HTR-8/SVneo (cell line): ENCODE data around the gene PRR15L.
"Not testable (repeated sequence)": the region's sequence is repeated elsewhere in the genome, so short reads cannot be mapped to it uniquely, and the experiment has no call there.

Source experiments
- DNase-seq: peaks from one replicate; pipeline ENCODE4 v3.0.0; 2011; ENCODE audit warnings: low spot score, mixed read lengths; ENCODE audit not compliant: insufficient read length
- FAIRE-seq: peaks from 2 replicates; lab custom pipeline; 2011; peaks lifted over from hg19 to GRCh38; lab: Jason Lieb, UNC

PRR15L gene

GRCh38 chr17:47942096-47942510, 15.6 kb downstream of the PRR15L start:
- DNase-seq (no peak), FAIRE-seq (no peak)

- peak; percentile 99 for DNase-seq
- FAIRE-seq: peak; percentile 98
Measured at GRCh38 chr17:47941246-47942095, 16.2 kb downstream of the PRR15L start, which contains the start of gene PNPO. Gene PNPO, plus strand, starts transcription at chr17:47941571. Its CDS starts 105 bp downstream, at chr17:47941676.

- FAIRE-seq (no peak), DNase-seq (no peak)
Measured at GRCh38 chr17:47937941-47938340, 19.7 kb downstream of the PRR15L start.

- FAIRE-seq: no peak
- DNase-seq: peak; percentile 86
Measured at GRCh38 chr17:47935961-47936360, 21.7 kb downstream of the PRR15L start.

DNA sequence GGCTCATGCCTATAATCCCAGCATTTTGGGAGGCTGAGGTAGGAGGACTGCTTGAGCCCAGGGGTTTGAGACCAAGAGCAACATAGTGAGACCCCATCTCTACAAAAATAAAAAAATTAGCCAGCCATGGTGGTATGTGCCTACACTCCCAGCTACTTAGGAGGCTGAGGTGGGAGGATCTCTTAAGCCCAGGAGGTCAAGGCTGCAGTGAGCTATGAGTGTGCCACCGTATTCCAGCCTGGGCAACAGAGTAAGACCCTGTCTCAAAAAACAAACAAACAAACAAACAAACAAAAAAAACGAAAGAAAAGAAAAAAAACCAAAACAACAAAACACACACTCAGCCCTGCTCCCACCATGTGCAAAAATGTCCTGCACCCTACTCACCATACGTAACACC, 22.2 kb downstream of the PRR15L start:
- not testable (repeated sequence) for FAIRE-seq, DNase-seq

- FAIRE-seq: no peak
- peak; percentile 40 for DNase-seq
Measured at GRCh38 chr17:47934856-47935255, 22.8 kb downstream of the PRR15L start.

- no peak for DNase-seq
- FAIRE-seq: no peak
Measured at GRCh38 chr17:47931848-47932247, 25.8 kb downstream of the PRR15L start.

DNA sequence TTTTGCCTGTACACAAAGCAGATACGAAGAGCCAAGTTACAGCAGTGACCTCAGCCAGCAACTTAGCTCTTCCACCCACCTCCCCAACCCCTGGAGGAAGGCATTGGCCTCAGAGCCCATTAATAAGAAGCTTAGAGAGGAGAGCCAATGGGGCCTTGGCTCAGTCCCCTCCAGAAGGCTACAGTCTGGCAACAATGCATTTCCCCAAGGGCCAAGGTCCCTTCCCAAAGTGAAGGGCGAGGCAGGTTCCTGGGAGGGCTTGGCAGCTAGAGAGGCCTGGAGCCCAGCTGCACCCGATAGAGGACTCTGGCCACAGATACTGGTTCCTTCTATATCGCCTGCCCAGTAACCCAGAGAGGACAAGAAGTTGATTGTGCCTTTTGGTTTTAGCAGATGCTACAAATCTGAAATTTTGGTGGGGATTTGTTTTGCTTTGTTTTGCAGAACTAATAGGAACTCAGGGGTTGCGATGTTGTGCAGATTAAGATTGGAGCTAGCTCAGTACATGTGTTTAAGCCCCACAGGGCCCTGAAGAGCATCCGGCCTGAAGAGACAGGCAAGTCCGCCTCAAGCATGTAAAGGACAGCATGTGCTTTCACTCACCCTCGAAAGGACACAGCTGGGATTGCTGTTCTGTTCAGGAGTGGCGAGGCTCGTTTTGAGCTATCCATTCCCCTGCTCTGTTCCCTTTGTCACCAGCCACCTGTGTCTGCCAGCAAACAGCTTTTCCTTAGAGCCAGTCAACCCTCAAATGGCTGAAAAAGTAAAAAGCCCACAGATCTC, 28.3 kb downstream of the PRR15L start:
- FAIRE-seq: no peak

GRCh38 chr17:47928415-47928814, 29.3 kb downstream of the PRR15L start:
- DNase-seq (no peak), FAIRE-seq (no peak)

More for the DNA sequence above, 28.3 kb downstream of the PRR15L start:
- no peak for DNase-seq

DNA sequence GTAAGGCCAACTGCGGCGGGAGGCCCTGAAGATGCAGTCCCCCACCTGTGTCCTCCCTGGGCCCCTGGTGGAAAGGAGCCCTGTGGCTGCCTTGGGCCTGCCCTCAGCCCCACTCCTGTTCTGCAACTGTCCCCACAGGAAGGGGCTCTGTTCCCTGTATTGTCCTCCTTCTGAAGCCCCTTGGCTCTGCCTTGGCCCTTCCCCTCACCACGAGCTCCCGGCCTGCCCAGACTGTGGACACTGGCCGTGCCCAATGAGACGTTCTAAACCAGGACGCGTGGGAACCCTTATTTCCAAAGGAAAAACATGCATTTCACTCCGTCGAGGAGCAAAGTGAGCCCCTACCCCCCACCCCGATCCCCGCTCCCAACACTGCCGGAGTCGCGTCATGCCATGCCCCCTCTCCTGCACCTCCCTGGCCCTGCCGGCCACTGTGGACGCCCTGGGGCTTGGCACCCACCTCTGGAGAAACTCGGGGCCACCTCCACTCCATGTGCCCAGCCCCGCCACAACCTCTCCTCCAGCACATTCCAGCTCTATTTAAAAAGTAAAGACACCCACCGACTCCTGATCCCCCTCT, 29.8 kb downstream of the PRR15L start:
- FAIRE-seq (no peak), DNase-seq (no peak)

GRCh38 chr17:47925678-47925988, 32.0 kb downstream of the PRR15L start:
- DNase-seq (no peak), FAIRE-seq (no peak)

GRCh38 chr17:47924785-47925677, 32.7 kb downstream of the PRR15L start:
- peak; percentile 26 for FAIRE-seq
- no peak for DNase-seq

- not testable (repeated sequence) for DNase-seq, FAIRE-seq
Measured at GRCh38 chr17:47919889-47920288, 37.8 kb downstream of the PRR15L start.

DNA sequence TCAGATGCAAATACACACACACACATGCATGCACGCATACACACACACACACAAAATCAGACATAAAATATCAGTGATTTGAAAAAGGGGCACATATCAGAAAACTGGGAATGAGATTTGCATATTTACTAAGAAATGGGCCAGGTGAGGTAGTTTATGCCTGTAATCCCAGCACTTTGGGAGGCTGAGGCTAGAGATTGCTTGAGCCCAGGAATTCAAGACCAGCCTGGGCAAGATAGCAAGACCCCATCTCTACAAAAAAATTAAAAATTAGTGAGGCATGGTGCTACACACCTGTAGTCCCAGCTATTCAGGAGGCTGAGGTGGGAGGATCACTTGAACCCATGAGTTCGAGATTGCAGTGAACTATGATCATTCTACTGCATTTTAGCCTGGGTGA, 38.7 kb downstream of the PRR15L start:
- DNase-seq (no peak), FAIRE-seq (no peak)

GRCh38 chr17:47918006-47918405, 39.7 kb downstream of the PRR15L start:
- FAIRE-seq (no peak), DNase-seq (no peak)

DNA sequence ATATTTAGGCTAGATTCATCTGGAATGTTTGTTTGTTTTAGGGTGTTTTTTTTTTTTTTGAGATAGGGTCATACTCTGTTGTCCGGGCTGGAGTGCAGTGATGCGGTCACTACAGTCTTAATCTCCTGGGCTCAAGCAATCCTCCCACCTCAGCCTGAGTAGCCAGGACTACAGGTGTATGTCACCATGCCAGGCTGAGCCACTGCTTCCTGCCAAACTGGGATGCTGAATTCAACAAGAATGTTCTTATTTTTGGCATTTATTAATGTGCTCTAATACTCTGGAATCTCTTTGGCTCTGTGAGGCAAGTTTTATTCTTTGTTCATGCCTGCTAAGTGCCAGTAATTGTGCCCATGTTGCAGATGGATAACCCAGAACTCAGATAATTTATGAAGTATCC, 40.1 kb downstream of the PRR15L start:
- FAIRE-seq (no peak), DNase-seq (no peak)

DNA sequence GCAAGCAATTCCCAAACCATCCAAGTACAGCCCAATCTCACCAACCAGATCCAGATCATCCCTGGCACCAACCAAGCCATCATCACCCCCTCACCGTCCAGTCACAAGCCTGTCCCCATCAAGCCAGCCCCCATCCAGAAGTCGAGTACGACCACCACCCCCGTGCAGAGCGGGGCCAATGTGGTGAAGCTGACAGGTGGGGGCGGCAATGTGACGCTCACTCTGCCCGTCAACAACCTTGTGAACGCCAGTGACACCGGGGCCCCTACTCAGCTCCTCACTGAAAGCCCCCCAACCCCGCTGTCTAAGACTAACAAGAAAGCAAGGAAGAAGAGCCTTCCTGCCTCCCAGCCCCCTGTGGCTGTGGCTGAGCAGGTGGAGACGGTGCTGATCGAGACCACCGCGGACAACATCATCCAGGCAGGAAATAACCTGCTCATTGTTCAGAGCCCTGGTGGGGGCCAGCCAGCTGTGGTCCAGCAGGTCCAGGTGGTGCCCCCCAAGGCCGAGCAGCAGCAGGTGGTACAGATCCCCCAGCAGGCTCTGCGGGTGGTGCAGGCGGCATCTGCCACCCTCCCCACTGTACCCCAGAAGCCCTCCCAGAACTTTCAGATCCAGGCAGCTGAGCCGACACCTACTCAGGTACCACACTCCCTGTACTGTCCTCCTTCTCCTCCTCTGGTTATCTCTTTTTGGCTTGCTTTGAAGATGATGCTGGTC, 41.0 kb downstream of the PRR15L start:
- no peak for FAIRE-seq

GRCh38 chr17:47915776-47916398, 41.8 kb downstream of the PRR15L start:
- DNase-seq (no peak), FAIRE-seq (no peak)

More for the DNA sequence above, 41.0 kb downstream of the PRR15L start:
- no peak for DNase-seq
